Liver (tissue), 9 donors: ENCODE results near the gene MRPL51. TPM values are rescaled to one million over a fixed set of nuclear protein-coding genes. Genes with fewer than 3 reads are reported as not detected.
A peak's percentile ranks its signal among the peaks of the same experiment; 100 is the strongest.

Experiments used
- DNase-seq: peaks from one replicate; pipeline ENCODE4 v3.0.0-alpha.2; 2017; ENCODE audit warnings: low spot score
- H3K27ac ChIP-seq, 2 donors: one replicate each; pipeline ENCODE4 v1.7.0; 2013; ENCODE audit warnings: inconsistent platforms in 2 of 2, low read length in 2 of 2, control low read depth in 1 of 2, low read depth in 1 of 2, mild to moderate bottlenecking in 1 of 2
- H3K27me3 ChIP-seq, 4 donors: one replicate each; pipeline versions ENCODE4 v1.6.1 to v1.7.0; 2013; ENCODE audit warnings: low read length in 3 of 4, inconsistent platforms in 1 of 4, mild to moderate bottlenecking in 1 of 4, moderate library complexity in 1 of 4; ENCODE audit not compliant: control insufficient read depth in 4 of 4, insufficient read depth in 4 of 4
- H3K36me3 ChIP-seq, 4 donors: one replicate each; pipeline versions ENCODE4 v1.6.1 to v1.7.0; 2013; ENCODE audit warnings: low read length in 3 of 4, mild to moderate bottlenecking in 3 of 4, low read depth in 1 of 4, moderate library complexity in 1 of 4; ENCODE audit not compliant: control insufficient read depth in 4 of 4, insufficient read depth in 3 of 4
- H3K4me1 ChIP-seq, 4 donors: one replicate each; pipeline versions ENCODE4 v1.6.1 to v1.7.0; 2013; ENCODE audit warnings: low read length in 3 of 4, mild to moderate bottlenecking in 3 of 4, moderate library complexity in 1 of 4; ENCODE audit not compliant: control insufficient read depth in 4 of 4, insufficient read depth in 4 of 4
- H3K4me3 ChIP-seq, 3 donors: one replicate each; pipeline versions ENCODE4 v1.6.1 to v1.7.0; 2013; ENCODE audit warnings: low read length in 3 of 3, control low read depth in 1 of 3, low read depth in 1 of 3, mild to moderate bottlenecking in 1 of 3
- H3K9ac ChIP-seq, 2 donors: one replicate each; pipeline ENCODE4 v1.7.0; 2013; ENCODE audit warnings: low read length in 2 of 2, mild to moderate bottlenecking in 2 of 2, moderate library complexity in 2 of 2, control low read depth in 1 of 2, low read depth in 1 of 2
- H3K9me3 ChIP-seq, 4 donors: one replicate each; pipeline versions ENCODE4 v1.6.1 to v1.7.0; 2013; ENCODE audit warnings: low read length in 3 of 4; ENCODE audit not compliant: control insufficient read depth in 4 of 4
- CTCF ChIP-seq: fragments of 150-350 bp; IDR thresholded peaks from 2 replicates; pipeline ENCODE4 v1.5.1; 2017; ENCODE audit warnings: improper control_type of control experiment, low read depth, low read length; ENCODE audit not compliant: missing input control
- EGR1 ChIP-seq, 2 donors: IDR thresholded peaks; 2 replicates each; pipeline ENCODE4 v1.6.1; 2016 to 2018; ENCODE audit warnings: antibody characterized with exemption in 2 of 2, low read depth in 2 of 2
- FOXA1 ChIP-seq: IDR thresholded peaks from 2 replicates; pipeline ENCODE4 v1.6.1; 2016; ENCODE audit warnings: antibody characterized with exemption
- FOXA2 ChIP-seq: IDR thresholded peaks from 2 replicates; pipeline ENCODE4 v1.6.1; 2016; ENCODE audit warnings: antibody characterized with exemption
- GABPA ChIP-seq, 2 donors: IDR thresholded peaks in 1 of 2; conservative IDR thresholded peaks in 1 of 2; 2 replicates each; pipeline ENCODE4 v1.6.1; 2016; ENCODE audit warnings: antibody characterized with exemption in 2 of 2, mild to moderate bottlenecking in 1 of 2, moderate library complexity in 1 of 2
- HNF4A ChIP-seq, 2 donors: conservative IDR thresholded peaks; 2 replicates each; pipeline ENCODE4 v1.6.1; 2016; ENCODE audit warnings: antibody characterized with exemption in 2 of 2, mild to moderate bottlenecking in 2 of 2
- HNF4G ChIP-seq: IDR thresholded peaks from 2 replicates; pipeline ENCODE4 v1.6.1; 2016; ENCODE audit warnings: antibody characterized with exemption
- JUND ChIP-seq, 2 donors: IDR thresholded peaks; 2 replicates each; pipeline ENCODE4 v1.6.1; 2016; ENCODE audit warnings: antibody characterized with exemption in 2 of 2
- NR2F2 ChIP-seq: IDR thresholded peaks from 2 replicates; pipeline ENCODE4 v1.6.1; 2016; ENCODE audit warnings: antibody characterized with exemption
- RAD21 ChIP-seq, 2 donors: IDR thresholded peaks; 2 replicates each; pipeline ENCODE4 v1.6.1; 2016; ENCODE audit warnings: antibody characterized with exemption in 2 of 2, mild to moderate bottlenecking in 2 of 2
- RXRA ChIP-seq, 2 donors: IDR thresholded peaks; 2 replicates each; pipeline ENCODE4 v1.6.1; 2017 to 2018; ENCODE audit warnings: antibody characterized with exemption in 2 of 2, mild to moderate bottlenecking in 1 of 2
- SP1 ChIP-seq: IDR thresholded peaks from 2 replicates; pipeline ENCODE4 v1.6.1; 2018; ENCODE audit warnings: antibody characterized with exemption, mild to moderate bottlenecking
- TAF1 ChIP-seq: conservative IDR thresholded peaks from 2 replicates; pipeline ENCODE4 v1.6.1; 2016; ENCODE audit warnings: antibody characterized with exemption, mild to moderate bottlenecking
- YY1 ChIP-seq: IDR thresholded peaks from 2 replicates; pipeline ENCODE4 v1.6.1; 2016; ENCODE audit warnings: antibody characterized with exemption, mild to moderate bottlenecking
- WGBS: extraction: QIAGEN DNeasy Blood & Tissue Kit; methylation state at CpG from one replicate; pipeline ENCODE4 v1.1.7; 2013; 5-methylcytosine and 5-hydroxymethylcytosine counted together
- polyA plus RNA-seq, 2 donors: library from polyadenylated mRNA; stranded (reverse) in 1 of 2; unstranded in 1 of 2; fragments of 200-250 nt in 1 of 2; fragments of >200 nt in 1 of 2; fragmentation: Nextera tagmentation in 1 of 2; extraction: Ambion mirVana in 1 of 2; gene quantifications; one replicate each; pipeline versions ENCODE4 v1.2.1 to v1.2.3, GENCODE V29; 2013 to 2015
- total RNA-seq, 2 donors: library from RNA; depleted of rRNA; stranded (reverse); fragments of >200 nt; gene quantifications; one replicate each; pipeline ENCODE4 v1.2.3, GENCODE V29; 2014
- TF ChIP-seq, protein P1 (sequence below): IDR thresholded peaks from 2 replicates; pipeline ENCODE4 v1.6.1; 2016; ENCODE audit warnings: antibody characterized with exemption, mild to moderate bottlenecking
- TF ChIP-seq, protein P2 (sequence below): IDR thresholded peaks from 2 replicates; pipeline ENCODE4 v1.6.1; 2016; ENCODE audit warnings: antibody characterized with exemption
- TF ChIP-seq, protein P3 (sequence below): IDR thresholded peaks from 2 replicates; pipeline ENCODE4 v1.6.1; 2016; ENCODE audit warnings: antibody characterized with exemption
- donor health status: healthy.
- donor health status: healthy.
- donor health status: healthy.
- donor health status: healthy.
- donor health status: healthy.

The MRPL51 gene
- total and polyA plus RNA-seq, 4 donors, result 37.6 to 163 (median 48.0) TPM

DNA sequence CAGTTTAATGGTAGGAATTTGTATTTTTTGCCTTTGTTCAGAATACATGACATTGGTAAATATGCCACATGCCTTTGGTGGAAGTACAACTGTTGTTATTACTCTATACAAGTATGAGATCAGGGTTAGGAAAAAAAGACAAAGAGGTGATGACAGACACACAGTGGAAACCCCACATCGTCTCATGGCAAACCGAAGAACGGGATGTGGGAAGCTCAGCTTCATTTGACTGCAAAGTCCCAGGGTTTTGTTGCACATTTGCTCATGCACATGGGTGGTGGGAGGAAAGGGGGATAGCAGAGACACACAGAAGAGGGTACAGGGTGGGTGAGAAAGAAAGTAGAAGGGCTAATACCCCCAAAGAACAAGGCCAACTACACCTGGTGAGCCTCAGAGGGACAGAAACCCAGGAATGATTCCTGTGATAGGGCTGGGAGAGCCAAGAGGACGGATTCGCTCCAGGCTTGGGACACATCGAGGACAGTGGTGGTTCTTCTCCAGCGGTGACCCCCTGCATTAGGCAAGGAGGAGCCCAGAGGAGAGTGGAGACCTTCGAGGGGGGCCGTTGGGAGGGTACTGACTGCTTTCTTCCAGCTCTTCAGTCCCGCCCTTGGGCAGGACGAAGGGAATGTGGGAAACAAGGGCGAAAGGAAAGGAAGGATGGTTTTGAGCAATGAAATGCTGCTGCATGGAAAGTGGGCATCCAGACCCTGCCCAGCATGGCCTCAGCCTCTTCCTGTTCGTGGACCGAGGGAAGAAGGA, 30.6 kb downstream of the MRPL51 start:
- H3K4me1 ChIP-seq, result peaks cover 0 to 3% (median under 1%) of the 10 kb centered on the region in 4 donors
- no peaks in the 10 kb centered on the region for H3K27me3 ChIP-seq
- WGBS, result 91% methylated on average over 14 of the region's 14 CpGs
- TF ChIP-seq SP1, result no peak
- no peak for TF ChIP-seq TAF1
- TF ChIP-seq FOXA1, result no peak
- no peak for TF ChIP-seq FOXA2
- TF ChIP-seq RAD21 (IDR thresholded peaks at IDR 0.05), result no peak
- TF ChIP-seq JUND (IDR thresholded peaks at IDR 0.05), result no peak
- TF ChIP-seq, protein P1, sequence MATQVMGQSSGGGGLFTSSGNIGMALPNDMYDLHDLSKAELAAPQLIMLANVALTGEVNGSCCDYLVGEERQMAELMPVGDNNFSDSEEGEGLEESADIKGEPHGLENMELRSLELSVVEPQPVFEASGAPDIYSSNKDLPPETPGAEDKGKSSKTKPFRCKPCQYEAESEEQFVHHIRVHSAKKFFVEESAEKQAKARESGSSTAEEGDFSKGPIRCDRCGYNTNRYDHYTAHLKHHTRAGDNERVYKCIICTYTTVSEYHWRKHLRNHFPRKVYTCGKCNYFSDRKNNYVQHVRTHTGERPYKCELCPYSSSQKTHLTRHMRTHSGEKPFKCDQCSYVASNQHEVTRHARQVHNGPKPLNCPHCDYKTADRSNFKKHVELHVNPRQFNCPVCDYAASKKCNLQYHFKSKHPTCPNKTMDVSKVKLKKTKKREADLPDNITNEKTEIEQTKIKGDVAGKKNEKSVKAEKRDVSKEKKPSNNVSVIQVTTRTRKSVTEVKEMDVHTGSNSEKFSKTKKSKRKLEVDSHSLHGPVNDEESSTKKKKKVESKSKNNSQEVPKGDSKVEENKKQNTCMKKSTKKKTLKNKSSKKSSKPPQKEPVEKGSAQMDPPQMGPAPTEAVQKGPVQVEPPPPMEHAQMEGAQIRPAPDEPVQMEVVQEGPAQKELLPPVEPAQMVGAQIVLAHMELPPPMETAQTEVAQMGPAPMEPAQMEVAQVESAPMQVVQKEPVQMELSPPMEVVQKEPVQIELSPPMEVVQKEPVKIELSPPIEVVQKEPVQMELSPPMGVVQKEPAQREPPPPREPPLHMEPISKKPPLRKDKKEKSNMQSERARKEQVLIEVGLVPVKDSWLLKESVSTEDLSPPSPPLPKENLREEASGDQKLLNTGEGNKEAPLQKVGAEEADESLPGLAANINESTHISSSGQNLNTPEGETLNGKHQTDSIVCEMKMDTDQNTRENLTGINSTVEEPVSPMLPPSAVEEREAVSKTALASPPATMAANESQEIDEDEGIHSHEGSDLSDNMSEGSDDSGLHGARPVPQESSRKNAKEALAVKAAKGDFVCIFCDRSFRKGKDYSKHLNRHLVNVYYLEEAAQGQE, result no peak
- no peak for TF ChIP-seq HNF4G
- no peak for TF ChIP-seq HNF4A (conservative IDR thresholded peaks at IDR 0.05)
- no peak for TF ChIP-seq YY1
- TF ChIP-seq EGR1 (IDR thresholded peaks at IDR 0.05; ENCODE audit: low read depth in 2 of 2), result no peak
- TF ChIP-seq, protein P2, sequence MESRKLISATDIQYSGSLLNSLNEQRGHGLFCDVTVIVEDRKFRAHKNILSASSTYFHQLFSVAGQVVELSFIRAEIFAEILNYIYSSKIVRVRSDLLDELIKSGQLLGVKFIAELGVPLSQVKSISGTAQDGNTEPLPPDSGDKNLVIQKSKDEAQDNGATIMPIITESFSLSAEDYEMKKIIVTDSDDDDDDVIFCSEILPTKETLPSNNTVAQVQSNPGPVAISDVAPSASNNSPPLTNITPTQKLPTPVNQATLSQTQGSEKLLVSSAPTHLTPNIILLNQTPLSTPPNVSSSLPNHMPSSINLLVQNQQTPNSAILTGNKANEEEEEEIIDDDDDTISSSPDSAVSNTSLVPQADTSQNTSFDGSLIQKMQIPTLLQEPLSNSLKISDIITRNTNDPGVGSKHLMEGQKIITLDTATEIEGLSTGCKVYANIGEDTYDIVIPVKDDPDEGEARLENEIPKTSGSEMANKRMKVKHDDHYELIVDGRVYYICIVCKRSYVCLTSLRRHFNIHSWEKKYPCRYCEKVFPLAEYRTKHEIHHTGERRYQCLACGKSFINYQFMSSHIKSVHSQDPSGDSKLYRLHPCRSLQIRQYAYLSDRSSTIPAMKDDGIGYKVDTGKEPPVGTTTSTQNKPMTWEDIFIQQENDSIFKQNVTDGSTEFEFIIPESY, result no peak
- TF ChIP-seq, protein P3, sequence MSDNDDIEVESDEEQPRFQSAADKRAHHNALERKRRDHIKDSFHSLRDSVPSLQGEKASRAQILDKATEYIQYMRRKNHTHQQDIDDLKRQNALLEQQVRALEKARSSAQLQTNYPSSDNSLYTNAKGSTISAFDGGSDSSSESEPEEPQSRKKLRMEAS, result no peak
- TF ChIP-seq CTCF, result no peak
- TF ChIP-seq NR2F2, result no peak
- TF ChIP-seq GABPA (IDR thresholded peaks at IDR 0.05 in 1 of 2, conservative IDR thresholded peaks at IDR 0.05 in 1 of 2), result no peak
- TF ChIP-seq RXRA (IDR thresholded peaks at IDR 0.05), result no peak
- H3K9me3 ChIP-seq, result no peaks in the 10 kb centered on the region
- H3K27ac ChIP-seq, result peak overlapping the region; percentile 4 to 57
- peaks cover 10 to 67% (median 57%) of the 10 kb centered on the region in 4 donors for H3K36me3 ChIP-seq
- no peak overlapping the region for H3K9ac ChIP-seq
- no peak for DNase-seq
- no peak overlapping the region for H3K4me3 ChIP-seq
